Stimulated activated CD4-positive, alpha-beta T cell treated with anti-CD3 and anti-CD28 coated beads, Interleukin-15, amount 100 ng/mL, for 24 hours (primary cell): ENCODE data around the gene PTGES.
"Not testable (repeated sequence)": the region's sequence is repeated elsewhere in the genome, so short reads cannot be mapped to it uniquely, and the experiment has no call there.

ENCODE experiments used
- DNase-seq: peaks from one replicate; pipeline ENCODE4 v3.0.0-alpha.2; 2020

PTGES gene

GRCh38 chr9:129752900-129753729, at the start of gene PTGES:
PTGES (minus strand) TSS chr9:129753042; CDS start chr9:129753012, 30 bp downstream.
- DNase-seq, result peak; percentile 77

GRCh38 chr9:129801504-129801903, 48.7 kb upstream of the PTGES start:
- no peak for DNase-seq

GRCh38 chr9:129798973-129799372, 46.1 kb upstream of the PTGES start:
- DNase-seq, result no peak

- DNase-seq, result not testable (repeated sequence)
Observed at GRCh38 chr9:129796029-129796428, 43.2 kb upstream of the PTGES start.

- no peak for DNase-seq
Observed at GRCh38 chr9:129794549-129794948, 41.7 kb upstream of the PTGES start.

GRCh38 chr9:129786481-129786880, 33.6 kb upstream of the PTGES start:
- no peak for DNase-seq

- DNase-seq, result no peak
Observed at GRCh38 chr9:129785866-129786265, 33.0 kb upstream of the PTGES start.

GRCh38 chr9:129784970-129785369, 32.1 kb upstream of the PTGES start:
- DNase-seq, result not testable (repeated sequence)

GRCh38 chr9:129783516-129784361, 30.9 kb upstream of the PTGES start:
- peak; percentile 79 for DNase-seq

GRCh38 chr9:129781981-129782380, 29.1 kb upstream of the PTGES start:
- DNase-seq, result no peak

GRCh38 chr9:129781131-129781530, 28.3 kb upstream of the PTGES start:
- no peak for DNase-seq

- no peak for DNase-seq
Observed at GRCh38 chr9:129779560-129780190, 26.8 kb upstream of the PTGES start.

- no peak for DNase-seq
Observed at GRCh38 chr9:129778469-129778868, 25.6 kb upstream of the PTGES start.

- DNase-seq, result no peak
Observed at GRCh38 chr9:129777769-129778130, 24.9 kb upstream of the PTGES start.

GRCh38 chr9:129776938-129777768, 24.3 kb upstream of the PTGES start:
- DNase-seq, result peak; percentile 80

GRCh38 chr9:129776566-129776937, 23.7 kb upstream of the PTGES start:
- no peak for DNase-seq

GRCh38 chr9:129776096-129776495, 23.3 kb upstream of the PTGES start:
- not testable (repeated sequence) for DNase-seq

- DNase-seq, result no peak
Observed at GRCh38 chr9:129775448-129775798, 22.6 kb upstream of the PTGES start.

- no peak for DNase-seq
Observed at GRCh38 chr9:129774791-129775447, 22.1 kb upstream of the PTGES start.

GRCh38 chr9:129773262-129774048, 20.6 kb upstream of the PTGES start:
- no peak for DNase-seq

GRCh38 chr9:129770741-129771140, 17.9 kb upstream of the PTGES start:
- no peak for DNase-seq
